AG09309 (cell line): Measurements from ENCODE around the gene CDH13.

Source experiments
- DNase-seq: peaks from one replicate; pipeline ENCODE4 v3.0.0-alpha.2; 2010; ENCODE audit warnings: low read depth
- H3K4me3 ChIP-seq: 2 replicates; pipeline ENCODE4 v1.5.1; 2011; ENCODE audit warnings: mild to moderate bottlenecking, low read depth, low read length, moderate library complexity; ENCODE audit not compliant: control insufficient read depth
- TF ChIP-seq, protein P1 (sequence below): IDR thresholded peaks from 2 replicates; pipeline ENCODE4 v1.5.1; 2011; ENCODE audit warnings: mild to moderate bottlenecking, low read depth, low read length, inconsistent platforms; ENCODE audit not compliant: insufficient read depth, control insufficient read depth; ENCODE audit errors: missing control alignments

The CDH13 gene

DNA sequence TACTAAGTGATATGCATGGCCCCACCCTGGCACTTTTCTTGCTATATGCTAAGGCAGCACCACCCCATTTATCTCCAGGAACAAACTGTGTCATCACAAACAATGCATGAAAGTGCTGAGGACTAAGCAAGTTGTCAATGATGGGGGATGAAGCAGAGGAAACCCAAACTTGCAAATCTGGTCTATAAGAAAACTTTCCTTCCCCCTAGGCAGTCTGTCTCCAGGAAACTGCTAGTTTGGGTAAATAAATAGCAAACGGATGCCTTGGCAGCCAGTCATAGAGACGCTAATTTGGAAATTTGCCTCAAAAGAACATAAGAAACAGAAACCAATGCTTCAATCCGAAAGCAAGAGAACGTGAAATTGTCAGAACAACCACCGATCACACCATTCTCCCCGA lies 1175.4 kb downstream of the CDH13 start:
- peak; percentile 52 for DNase-seq
- TF ChIP-seq, protein P1, sequence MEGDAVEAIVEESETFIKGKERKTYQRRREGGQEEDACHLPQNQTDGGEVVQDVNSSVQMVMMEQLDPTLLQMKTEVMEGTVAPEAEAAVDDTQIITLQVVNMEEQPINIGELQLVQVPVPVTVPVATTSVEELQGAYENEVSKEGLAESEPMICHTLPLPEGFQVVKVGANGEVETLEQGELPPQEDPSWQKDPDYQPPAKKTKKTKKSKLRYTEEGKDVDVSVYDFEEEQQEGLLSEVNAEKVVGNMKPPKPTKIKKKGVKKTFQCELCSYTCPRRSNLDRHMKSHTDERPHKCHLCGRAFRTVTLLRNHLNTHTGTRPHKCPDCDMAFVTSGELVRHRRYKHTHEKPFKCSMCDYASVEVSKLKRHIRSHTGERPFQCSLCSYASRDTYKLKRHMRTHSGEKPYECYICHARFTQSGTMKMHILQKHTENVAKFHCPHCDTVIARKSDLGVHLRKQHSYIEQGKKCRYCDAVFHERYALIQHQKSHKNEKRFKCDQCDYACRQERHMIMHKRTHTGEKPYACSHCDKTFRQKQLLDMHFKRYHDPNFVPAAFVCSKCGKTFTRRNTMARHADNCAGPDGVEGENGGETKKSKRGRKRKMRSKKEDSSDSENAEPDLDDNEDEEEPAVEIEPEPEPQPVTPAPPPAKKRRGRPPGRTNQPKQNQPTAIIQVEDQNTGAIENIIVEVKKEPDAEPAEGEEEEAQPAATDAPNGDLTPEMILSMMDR = no peak
- peak overlapping the region; percentile 11; the same call in 1 of the 2 replicates for H3K4me3 ChIP-seq

DNA sequence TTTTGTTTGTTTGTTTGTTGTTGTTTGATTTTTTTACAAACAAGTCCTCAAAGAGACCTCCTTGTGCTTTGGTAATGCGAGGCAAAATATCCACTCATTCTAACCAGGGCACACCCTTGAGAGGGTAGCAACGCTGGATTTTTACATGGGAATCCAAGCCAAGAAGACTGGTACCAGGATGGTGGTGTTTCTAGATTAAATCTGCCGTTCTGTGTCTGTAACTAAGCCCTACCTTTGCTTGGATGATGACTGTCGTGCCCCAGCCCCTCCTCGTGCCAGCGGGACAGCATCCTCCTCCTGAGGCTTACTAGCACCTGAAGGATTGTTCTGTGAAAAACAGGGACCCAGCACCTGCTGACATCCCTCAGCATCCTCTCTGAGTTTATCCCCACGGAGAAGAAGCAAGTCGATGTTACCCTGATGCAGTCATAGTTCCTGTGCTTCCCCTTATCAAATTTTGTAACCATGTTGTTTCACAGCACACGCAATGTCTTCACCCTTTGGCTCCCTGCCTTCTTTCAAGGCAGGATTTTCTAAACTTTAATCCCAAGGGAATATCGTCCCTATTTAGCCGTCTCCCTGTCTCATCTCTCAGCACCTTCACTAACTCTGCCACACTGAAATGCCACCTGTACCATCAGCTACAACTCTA lies 1175.9 kb downstream of the CDH13 start:
- DNase-seq = no peak
- TF ChIP-seq, protein P1 = no peak
- peak overlapping the region; percentile 11; the same call in 1 of the 2 replicates for H3K4me3 ChIP-seq

DNA sequence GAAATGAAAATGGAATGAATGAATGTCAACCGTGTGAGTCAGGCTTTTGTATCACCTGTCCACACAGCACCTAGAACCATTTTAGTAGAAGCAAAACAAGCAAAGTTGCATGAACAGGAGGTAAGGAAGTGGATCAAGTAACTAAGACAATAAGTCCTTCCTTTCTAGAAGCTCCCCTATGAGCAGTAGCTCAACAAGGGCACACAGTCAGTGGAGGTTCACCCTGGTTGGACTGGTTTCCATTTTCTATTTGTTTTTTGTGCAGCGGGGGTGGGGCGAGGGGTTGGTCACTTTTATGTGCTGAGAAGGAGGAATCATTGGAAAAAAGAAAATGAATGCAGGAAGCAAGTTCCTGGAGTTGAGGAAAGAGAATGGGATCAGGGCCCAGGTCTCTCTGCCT lies 1177.0 kb downstream of the CDH13 start:
- TF ChIP-seq, protein P1 = no peak
- no peak for DNase-seq
- no peak overlapping the region for H3K4me3 ChIP-seq

DNA sequence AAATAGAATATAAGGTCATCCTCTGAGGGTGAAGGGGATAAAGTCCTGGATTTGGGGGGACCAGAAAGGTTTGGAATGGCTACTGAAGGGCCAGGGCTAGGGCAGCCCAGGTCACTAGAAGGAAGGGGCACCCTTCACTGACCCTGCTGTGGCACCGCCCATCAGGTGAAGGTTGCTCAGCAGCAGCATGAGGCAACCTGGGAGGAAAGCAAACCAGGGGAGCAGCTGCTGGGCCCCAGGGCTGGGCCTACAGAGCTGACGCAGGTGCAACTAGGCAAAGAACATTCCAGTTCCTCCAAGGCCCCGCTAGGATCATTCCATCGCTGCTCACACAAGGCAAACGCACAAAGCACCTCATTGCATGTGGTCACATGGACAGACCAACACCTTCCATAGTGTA lies 1177.6 kb downstream of the CDH13 start:
- no peak for DNase-seq
- H3K4me3 ChIP-seq = no peak overlapping the region
- TF ChIP-seq, protein P1 = no peak

DNA sequence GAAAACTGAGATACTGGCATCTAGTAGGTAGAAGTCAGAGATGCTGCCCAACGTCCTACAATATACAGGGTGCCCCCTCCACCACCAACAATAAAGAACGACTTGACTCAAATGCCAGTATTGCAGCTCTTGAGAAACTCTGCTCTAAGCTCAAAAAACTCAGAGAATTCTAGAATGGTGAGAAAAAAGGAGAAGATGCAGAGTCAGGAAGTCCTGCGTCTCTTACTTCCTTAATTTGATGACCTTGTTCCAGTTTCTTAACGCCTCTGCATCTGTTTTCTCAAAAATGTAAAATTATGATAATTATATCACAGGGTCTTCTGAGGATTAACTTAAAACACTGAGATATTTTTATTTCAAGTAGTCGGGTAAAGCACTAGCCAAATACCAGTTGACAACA lies 1179.3 kb downstream of the CDH13 start:
- DNase-seq = no peak
- TF ChIP-seq, protein P1 = no peak

DNA sequence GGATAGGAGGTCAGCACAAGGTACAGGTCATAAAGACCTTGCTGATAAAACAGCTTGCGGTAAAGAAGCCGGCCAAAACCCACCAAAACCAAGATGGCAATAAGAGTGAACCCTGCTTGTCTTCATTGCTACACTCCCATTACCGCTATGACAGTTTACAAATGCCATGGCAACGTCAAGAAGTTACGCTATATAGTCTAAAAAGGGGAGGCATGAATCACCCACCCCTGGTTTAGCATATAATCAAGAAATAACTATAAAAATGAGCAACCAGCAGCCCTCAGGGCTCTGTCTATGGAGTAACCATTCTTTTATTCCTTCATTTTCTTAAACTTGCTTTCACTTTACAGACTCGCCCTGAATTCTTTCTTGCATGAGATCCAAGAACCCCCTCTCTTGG lies 1180.0 kb downstream of the CDH13 start:
- DNase-seq = no peak
- H3K4me3 ChIP-seq = no peak overlapping the region
- TF ChIP-seq, protein P1 = no peak

More for the DNA sequence above, 1179.3 kb downstream of the CDH13 start:
- H3K4me3 ChIP-seq = no peak overlapping the region
